Endodermal cell (in vitro differentiated cells): ENCODE data around the gene MEF2A. TPM values are rescaled to one million over a fixed set of nuclear protein-coding genes. Genes with fewer than 3 reads are reported as not detected.

Experiments used
- DNase-seq: peaks from one replicate; pipeline ENCODE4 v3.0.0-alpha.2; 2017
- H3K27ac ChIP-seq: 2 replicates; pipeline ENCODE4 v1.5.1; 2013; ENCODE audit warnings: mild to moderate bottlenecking, low read depth, low read length, moderate library complexity
- H3K27me3 ChIP-seq: 2 replicates; pipeline ENCODE4 v1.6.1; 2013; ENCODE audit warnings: mild to moderate bottlenecking, low read length, moderate library complexity; ENCODE audit not compliant: insufficient read depth, control insufficient read depth, poor library complexity, severe bottlenecking
- H3K36me3 ChIP-seq: 2 replicates; pipeline ENCODE4 v1.7.0; 2013; ENCODE audit warnings: mild to moderate bottlenecking, low read length, moderate library complexity; ENCODE audit not compliant: control insufficient read depth, insufficient read depth
- H3K4me1 ChIP-seq: one replicate; pipeline ENCODE4 v1.7.0; 2013; ENCODE audit warnings: low read length; ENCODE audit not compliant: control insufficient read depth, insufficient read depth
- H3K4me3 ChIP-seq: 2 replicates; pipeline ENCODE4 v1.5.1; 2013; ENCODE audit warnings: mild to moderate bottlenecking, low read length, moderate library complexity
- H3K9ac ChIP-seq: 2 replicates; pipeline ENCODE4 v1.6.1; 2013; ENCODE audit warnings: mild to moderate bottlenecking, low read length, moderate library complexity; ENCODE audit not compliant: poor library complexity, severe bottlenecking; ENCODE audit errors: extremely low read depth
- H3K9me3 ChIP-seq: 2 replicates; pipeline ENCODE4 v1.6.1; 2013; ENCODE audit warnings: mild to moderate bottlenecking, low read length, moderate library complexity; ENCODE audit not compliant: control insufficient read depth
- H3K27ac Mint-ChIP-seq: 2 replicates; pipeline ENCODE4 v1.8.0; 2020; ENCODE audit warnings: mixed read lengths
- H3K27me3 Mint-ChIP-seq: 2 replicates; pipeline ENCODE4 v1.8.0; 2021; ENCODE audit warnings: mild to moderate bottlenecking, mixed read lengths; ENCODE audit not compliant: insufficient read depth
- H3K36me3 Mint-ChIP-seq: 2 replicates; pipeline ENCODE4 v1.8.0; 2020; ENCODE audit warnings: low read depth, mixed read lengths
- H3K4me1 Mint-ChIP-seq: 2 replicates; pipeline ENCODE4 v1.8.0; 2020; ENCODE audit warnings: mixed read lengths
- H3K4me3 Mint-ChIP-seq: 2 replicates; pipeline ENCODE4 v1.8.0; 2020; ENCODE audit warnings: mild to moderate bottlenecking, moderate library complexity, mixed read lengths
- H3K9me3 Mint-ChIP-seq: 2 replicates; pipeline ENCODE4 v1.8.0; 2020; ENCODE audit warnings: mild to moderate bottlenecking, mixed read lengths
- CTCF ChIP-seq: fragments of 200-600 bp; sonication (generic); conservative IDR thresholded peaks from 2 replicates; pipeline ENCODE4 v1.5.0; 2021; ENCODE audit warnings: antibody characterized with exemption, mild to moderate bottlenecking
- WGBS, 2 experiments: methylation state at CpG; one replicate each; pipeline versions ENCODE4 v1.1.5 to v1.1.7; 2013; ENCODE audit warnings: missing lambda C conversion rate in 2 of 2, mixed read lengths in 1 of 2; ENCODE audit not compliant: insufficient coverage in 1 of 2, insufficient read length in 1 of 2; 5-methylcytosine and 5-hydroxymethylcytosine counted together
- total RNA-seq, 2 donors: library from RNA; stranded (reverse); fragmentation: NEBNext Ultra II Directional in 1 of 2; extraction: Animal tissue kit (Norgen Biotek cat#: 25700) in 1 of 2; gene quantifications; 2 replicates in 1 of 2; 3 replicates in 1 of 2; pipeline ENCODE4 v1.2.1, GENCODE V29; 2021

The MEF2A gene
- total RNA-seq, 2 donors from 2014 or later: 23.5 to 28.6 TPM

- H3K4me1 ChIP-seq: no peaks in the 10 kb centered on the region
- H3K9ac ChIP-seq: no peak overlapping the region
- H3K27me3 Mint-ChIP-seq: no peaks in the 10 kb centered on the region
- DNase-seq: no peak
- TF ChIP-seq CTCF: no peak
- peaks cover 24% of the 10 kb centered on the region for H3K9me3 ChIP-seq
- H3K27ac Mint-ChIP-seq: no peak overlapping the region
- whole genome bisulfite sequencing, 2 experiments: 100% methylated on average over 1 of the region's 1 CpG; no CpG with 5 or more reads in 1 of the 2 experiments
- peaks cover 30% of the 10 kb centered on the region for H3K36me3 Mint-ChIP-seq
- H3K27me3 ChIP-seq: no peaks in the 10 kb centered on the region
- H3K36me3 ChIP-seq: no peaks in the 10 kb centered on the region
- no peak overlapping the region for H3K27ac ChIP-seq
- H3K4me3 Mint-ChIP-seq: no peak overlapping the region
- peak overlapping the region; percentile 2 for H3K4me3 ChIP-seq
- H3K4me1 Mint-ChIP-seq: peaks cover 8% of the 10 kb centered on the region
- peaks cover 23% of the 10 kb centered on the region for H3K9me3 Mint-ChIP-seq
These were observed 20.3 kb downstream of the MEF2A start for GRCh38 chr15:99586121-99586520.

- H3K36me3 Mint-ChIP-seq: peaks cover 28% of the 10 kb centered on the region
- H3K4me1 Mint-ChIP-seq: no peaks in the 10 kb centered on the region
- peaks cover 18% of the 10 kb centered on the region for H3K9me3 Mint-ChIP-seq
- no peak overlapping the region for H3K4me3 ChIP-seq
- H3K36me3 ChIP-seq: no peaks in the 10 kb centered on the region
- H3K4me3 Mint-ChIP-seq: no peak overlapping the region
- DNase-seq: no peak
- no peak for TF ChIP-seq CTCF
- H3K27me3 Mint-ChIP-seq: no peaks in the 10 kb centered on the region
- H3K9ac ChIP-seq: no peak overlapping the region
- H3K27ac ChIP-seq: no peak overlapping the region
- no peaks in the 10 kb centered on the region for H3K4me1 ChIP-seq
- peaks cover 17% of the 10 kb centered on the region for H3K9me3 ChIP-seq
- H3K27ac Mint-ChIP-seq: no peak overlapping the region
- no peaks in the 10 kb centered on the region for H3K27me3 ChIP-seq
These were observed 24.0 kb downstream of the MEF2A start for GRCh38 chr15:99589801-99590200.

- H3K4me1 Mint-ChIP-seq: no peaks in the 10 kb centered on the region
- H3K27ac Mint-ChIP-seq: no peak overlapping the region
These were observed 25.3 kb downstream of the MEF2A start for GRCh38 chr15:99590913-99591646.

More at GRCh38 chr15:99590913-99591646, 25.3 kb downstream of the MEF2A start:
- DNase-seq: no peak
- Histone ChIP-seq H3K36me3 (no peaks in the 10 kb centered on the region), H3K9me3 (peaks cover 13% of the 10 kb centered on the region), H3K4me3 (no peak overlapping the region), H3K27ac (no peak overlapping the region), H3K4me1 (no peaks in the 10 kb centered on the region), H3K9ac (no peak overlapping the region), H3K27me3 (no peaks in the 10 kb centered on the region)
- Mint-ChIP-seq H3K9me3 (peaks cover 14% of the 10 kb centered on the region), H3K4me3 (no peak overlapping the region), H3K36me3 (peaks cover 24% of the 10 kb centered on the region), H3K27me3 (no peaks in the 10 kb centered on the region)
- WGBS, 2 experiments: 94 to 100% methylated on average over 1 of the region's 2 CpGs
- TF ChIP-seq CTCF: no peak
